Esophagus muscularis mucosa (tissue), 3 donors: Measurements from ENCODE around the gene ADRB2.

Experiments used
- CTCF ChIP-seq, 3 experiments: fragments of 200-600 bp in 2 of 3; fragments of 450-650 bp in 1 of 3; sonication (generic) in 2 of 3; IDR thresholded peaks; one replicate each; pipeline ENCODE4 v1.5.1; 2017 to 2019; ENCODE audit warnings: antibody characterized with exemption in 3 of 3, mild to moderate bottlenecking in 2 of 3, moderate library complexity in 1 of 3
- POLR2AphosphoS5 ChIP-seq, 2 donors: sonication (generic); formaldehyde crosslinking; IDR thresholded peaks; one replicate each; pipeline ENCODE4 v1.6.1; 2017; ENCODE audit warnings: antibody characterized with exemption in 2 of 2

- TF ChIP-seq CTCF (IDR thresholded peaks at IDR 0.05) (no peak), POLR2AphosphoS5 (IDR thresholded peaks at IDR 0.05) (no peak)
Observed at GRCh38 chr5:148836272-148837250, 10.2 kb downstream of the ADRB2 start.
